PC-9 (cell line): ENCODE data around the gene COL23A1. TPM values are rescaled to one million over a fixed set of nuclear protein-coding genes. Genes with fewer than 3 reads are reported as not detected.

Experiments
- BruUV-seq: library from RNA; stranded (reverse); fragments of 400-500 nt; replicated peaks from 2 replicates; lab custom pipeline; 2021; lab: Mats Ljungman, UMichigan
- CTCF ChIA-PET: fragments of 300-600 bp; sonication (Branson Sonifier 250); formaldehyde crosslinking; loops from one replicate; lab custom pipeline; 2022; ENCODE audit warnings: antibody characterized with exemption; lab: Charles Lee
- POLR2A ChIA-PET: fragments of 300-600 bp; sonication (Branson Sonifier 250); formaldehyde crosslinking; loops from one replicate; lab custom pipeline; 2022; ENCODE audit warnings: antibody characterized with exemption; ENCODE audit not compliant: unreplicated experiment; lab: Charles Lee
- DNase-seq, 2 experiments: peaks; one replicate each; pipeline versions ENCODE4 v3.0.0 to v3.0.0-alpha.2; 2015 to 2022; ENCODE audit warnings: mixed read lengths in 1 of 2
- H2AFZ ChIP-seq: fragments of 200-600 bp; sonication (generic); 2 replicates; pipeline ENCODE4 v1.8.1; 2017; ENCODE audit warnings: antibody characterized with exemption
- H3F3A ChIP-seq: fragments of 200-600 bp; sonication (generic); 2 replicates; pipeline ENCODE4 v1.8.1; 2017; ENCODE audit warnings: antibody characterized with exemption, mild to moderate bottlenecking, low read depth; ENCODE audit not compliant: insufficient read depth
- H3K27ac ChIP-seq: fragments of 200-600 bp; sonication (generic); 2 replicates; pipeline ENCODE4 v1.6.1; 2016; ENCODE audit warnings: mixed run types
- H3K27me3 ChIP-seq: fragments of 200-600 bp; sonication (generic); 2 replicates; pipeline ENCODE4 v1.6.1; 2016; ENCODE audit warnings: low read depth, mixed run types; ENCODE audit not compliant: insufficient read depth
- H3K36me3 ChIP-seq: fragments of 200-600 bp; sonication (generic); 2 replicates; pipeline ENCODE4 v1.6.1; 2016; ENCODE audit warnings: low read depth, mixed run types
- H3K4me1 ChIP-seq: fragments of 200-600 bp; sonication (generic); replicated peaks from 2 replicates; pipeline ENCODE4 v1.6.1; 2016; ENCODE audit warnings: mixed run types; ENCODE audit not compliant: insufficient read depth
- H3K4me2 ChIP-seq: fragments of 200-600 bp; sonication (generic); 2 replicates; pipeline ENCODE4 v1.6.1; 2017; ENCODE audit warnings: mixed run types
- H3K4me3 ChIP-seq: fragments of 200-600 bp; sonication (generic); 2 replicates; pipeline ENCODE4 v1.6.1; 2016; ENCODE audit warnings: mixed run types
- H3K79me2 ChIP-seq: fragments of 200-600 bp; sonication (generic); 2 replicates; pipeline ENCODE4 v1.6.1; 2017; ENCODE audit warnings: low read depth, mixed run types
- H3K9me2 ChIP-seq: fragments of 200-600 bp; sonication (generic); 2 replicates; pipeline ENCODE4 v1.8.1; 2017; ENCODE audit warnings: mild to moderate bottlenecking; ENCODE audit not compliant: insufficient read depth
- H3K9me3 ChIP-seq: fragments of 200-600 bp; sonication (generic); 2 replicates; pipeline ENCODE4 v1.8.1; 2016; ENCODE audit warnings: low read depth; ENCODE audit not compliant: insufficient read depth
- H4K20me1 ChIP-seq: fragments of 200-600 bp; sonication (generic); 2 replicates; pipeline ENCODE4 v1.8.1; 2017; ENCODE audit not compliant: insufficient read depth
- CTCF ChIP-seq: fragments of 200-600 bp; sonication (generic); conservative IDR thresholded peaks from 2 replicates; pipeline ENCODE4 v1.6.1; 2017; ENCODE audit warnings: mixed run types, antibody characterized with exemption, mild to moderate bottlenecking, moderate library complexity
- EZH2 ChIP-seq: fragments of 200-600 bp; sonication (generic); IDR thresholded peaks from 2 replicates; pipeline ENCODE4 v1.8.0; 2017; ENCODE audit warnings: antibody characterized with exemption, low read depth
- intact Hi-C: fragments of 100-400 bp; cut with micrococcal nuclease; formaldehyde crosslinking; loops from one replicate; pipeline ENCODE4 v1.10.0; 2022; ENCODE audit not compliant: unreplicated experiment
- total RNA-seq: library from RNA; stranded (reverse); gene quantifications from 2 replicates; pipeline ENCODE4 v1.2.3, GENCODE V29; 2021

The COL23A1 gene
- total RNA-seq, 1 experiment from 2014 or later = not detected

GRCh38 chr5:178551059-178551458 is 39.1 kb downstream of the COL23A1 start:
- Histone ChIP-seq H3K4me3 (no peak overlapping the region), H4K20me1 (no peaks in the 10 kb centered on the region), H2AFZ (no peak overlapping the region), H3K27me3 (peaks cover 85% of the 10 kb centered on the region), H3K9me3 (no peaks in the 10 kb centered on the region), H3K79me2 (no peaks in the 10 kb centered on the region), H3F3A (no peaks in the 10 kb centered on the region), H3K27ac (no peak overlapping the region), H3K9me2 (no peaks in the 10 kb centered on the region), H3K36me3 (no peaks in the 10 kb centered on the region), H3K4me1 (no peaks in the 10 kb centered on the region), H3K4me2 (no peak overlapping the region)
- TF ChIP-seq EZH2 (no peak), CTCF (peak; percentile 56)
- intact Hi-C loops = loop anchor here (1.0 kb wide), 1 partner anchor 271 kb away; no protein-coding TSS in a partner anchor
- POLR2A ChIA-PET = no interaction called here
- no TSS peak for BruUV-seq
- CTCF ChIA-PET = no interaction called here
- DNase-seq = peak in 1 of 2 experiments; percentile 45

GRCh38 chr5:178548746-178549145 is 41.4 kb downstream of the COL23A1 start:
- no peak overlapping the region for H3K4me2 ChIP-seq
- TF ChIP-seq CTCF (no peak), EZH2 (no peak)
- H3K27ac ChIP-seq = no peak overlapping the region
- peaks cover 85% of the 10 kb centered on the region for H3K27me3 ChIP-seq
- no peak for DNase-seq
- no peaks in the 10 kb centered on the region for H3K36me3 ChIP-seq
- CTCF ChIA-PET = no interaction called here
- no peak overlapping the region for H2AFZ ChIP-seq
- H3K4me1 ChIP-seq = no peaks in the 10 kb centered on the region
- intact Hi-C loops = no loop called here
- H3K79me2 ChIP-seq = no peaks in the 10 kb centered on the region
- no TSS peak for BruUV-seq
- H3K9me2 ChIP-seq = no peaks in the 10 kb centered on the region
- no peaks in the 10 kb centered on the region for H4K20me1 ChIP-seq
- no peaks in the 10 kb centered on the region for H3K9me3 ChIP-seq
- H3K4me3 ChIP-seq = no peak overlapping the region
- POLR2A ChIA-PET = no interaction called here
- H3F3A ChIP-seq = no peaks in the 10 kb centered on the region

- BruUV-seq = no TSS peak
- Histone ChIP-seq H3K27me3 (peaks cover 85% of the 10 kb centered on the region), H3K4me2 (no peak overlapping the region), H3K9me2 (no peaks in the 10 kb centered on the region), H3K27ac (no peak overlapping the region), H3F3A (no peaks in the 10 kb centered on the region), H3K4me3 (no peak overlapping the region), H3K79me2 (no peaks in the 10 kb centered on the region), H3K4me1 (no peaks in the 10 kb centered on the region), H3K9me3 (no peaks in the 10 kb centered on the region), H2AFZ (no peak overlapping the region), H4K20me1 (no peaks in the 10 kb centered on the region), H3K36me3 (no peaks in the 10 kb centered on the region)
- intact Hi-C loops = no loop called here
- no peak for DNase-seq
- TF ChIP-seq EZH2 = no peak
- no peak for TF ChIP-seq CTCF
- POLR2A ChIA-PET = no interaction called here
- CTCF ChIA-PET = no interaction called here
Observed at GRCh38 chr5:178547753-178548415, 42.3 kb downstream of the COL23A1 start.
